Effector memory CD4-positive, alpha-beta T cell (primary cell): ENCODE results near the gene KITLG.

ENCODE experiments used
- DNase-seq, 3 donors: peaks; one replicate each; pipeline ENCODE4 v3.0.0-alpha.2; 2020
- H3K27ac ChIP-seq: 2 replicates; pipeline ENCODE4 v1.7.0; 2013; ENCODE audit warnings: mild to moderate bottlenecking, low read length, moderate library complexity; ENCODE audit not compliant: insufficient read depth, poor library complexity, severe bottlenecking
- H3K27me3 ChIP-seq: replicated peaks from 2 replicates; pipeline ENCODE4 v1.7.0; 2013; ENCODE audit warnings: mild to moderate bottlenecking, low read length; ENCODE audit not compliant: insufficient read depth, control insufficient read depth, poor library complexity, severe bottlenecking
- H3K36me3 ChIP-seq: 2 replicates; pipeline ENCODE4 v1.7.0; 2013; ENCODE audit warnings: mild to moderate bottlenecking, low read length, moderate library complexity; ENCODE audit not compliant: control insufficient read depth, insufficient read depth
- H3K4me1 ChIP-seq: 2 replicates; pipeline ENCODE4 v1.7.0; 2013; ENCODE audit warnings: low read length, mild to moderate bottlenecking; ENCODE audit not compliant: control insufficient read depth, insufficient read depth, poor library complexity, severe bottlenecking
- H3K4me3 ChIP-seq: 2 replicates; pipeline ENCODE4 v1.7.0; 2013; ENCODE audit warnings: low read length, low read depth, mild to moderate bottlenecking; ENCODE audit not compliant: insufficient read depth, poor library complexity, severe bottlenecking
- H3K9me3 ChIP-seq: 2 replicates; pipeline ENCODE4 v1.7.0; 2013; ENCODE audit warnings: mild to moderate bottlenecking, low read length, moderate library complexity; ENCODE audit not compliant: control insufficient read depth

KITLG gene

DNA sequence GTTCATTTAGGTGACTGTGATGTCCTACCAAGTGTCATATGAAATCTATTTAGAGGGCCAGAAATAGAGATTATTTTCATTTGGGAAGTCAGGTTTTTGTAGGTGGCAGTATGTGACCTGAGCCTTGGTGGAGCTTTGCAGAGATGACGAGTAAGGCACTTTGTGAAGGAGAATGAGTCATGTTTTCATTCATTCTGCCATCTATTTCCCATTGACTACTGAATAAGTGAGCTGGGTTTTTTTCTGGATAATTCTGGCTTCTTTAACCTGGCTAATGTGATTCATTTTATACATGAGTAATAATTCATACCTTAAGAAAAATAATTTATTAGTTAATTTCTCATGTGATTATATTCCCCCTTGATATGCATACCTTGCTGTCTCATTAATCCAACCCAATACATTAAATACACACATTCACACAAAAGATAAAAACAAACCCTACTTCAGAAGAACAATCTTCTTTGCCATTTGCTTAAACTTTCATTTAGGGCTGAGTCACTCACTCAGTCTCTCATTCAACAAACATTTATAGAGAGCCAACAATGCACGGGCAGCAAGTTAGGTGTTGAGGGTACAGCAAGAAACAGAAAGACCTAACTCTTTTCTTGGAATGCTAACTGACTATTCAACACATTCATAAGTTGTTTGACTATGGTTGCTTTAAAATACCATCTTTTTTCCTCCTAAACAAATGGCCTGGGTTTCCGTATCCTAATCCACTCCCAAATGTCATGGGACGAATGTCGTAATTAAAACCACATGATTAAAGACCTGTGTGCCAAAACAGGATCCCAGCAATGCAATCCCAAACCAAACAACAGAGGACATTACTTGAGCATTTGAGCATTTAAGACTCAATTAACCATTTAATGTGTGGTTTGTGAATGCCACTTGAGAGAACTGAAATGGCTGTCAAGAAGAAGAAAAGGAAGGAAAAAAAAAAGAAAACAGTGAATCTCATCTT, 78.0 kb downstream of the KITLG start:
- no peaks in the 10 kb centered on the region for H3K9me3 ChIP-seq
- H3K27ac ChIP-seq = no peak overlapping the region
- no peaks in the 10 kb centered on the region for H3K36me3 ChIP-seq
- no peak for DNase-seq
- H3K4me3 ChIP-seq = no peak overlapping the region
- H3K4me1 ChIP-seq = no peaks in the 10 kb centered on the region
- no peaks in the 10 kb centered on the region for H3K27me3 ChIP-seq

DNA sequence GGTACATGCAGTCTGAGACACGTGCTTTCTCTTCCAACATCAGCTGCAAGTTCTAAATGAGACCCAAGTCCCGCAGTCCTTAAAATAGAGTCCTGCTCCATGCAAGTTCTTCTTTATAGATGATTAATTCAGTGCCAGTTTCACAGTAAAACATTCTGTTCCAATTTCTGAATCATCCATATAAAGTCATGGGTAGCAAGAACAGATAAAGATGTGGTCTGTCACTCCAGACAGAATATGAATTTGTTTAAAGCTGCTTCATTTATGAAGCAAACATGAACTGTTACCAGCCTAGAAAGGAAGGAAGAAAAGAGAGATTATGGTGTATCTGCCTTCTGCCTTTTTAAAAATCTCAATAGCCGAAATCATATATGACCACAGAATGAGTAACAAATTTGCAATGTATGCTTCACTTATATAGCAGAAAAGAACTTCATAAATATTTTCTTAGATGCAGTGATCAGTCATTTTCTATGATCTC, 83.3 kb downstream of the KITLG start:
- Histone ChIP-seq H3K4me3 (no peak overlapping the region), H3K27me3 (no peaks in the 10 kb centered on the region), H3K9me3 (no peaks in the 10 kb centered on the region), H3K27ac (no peak overlapping the region), H3K36me3 (no peaks in the 10 kb centered on the region), H3K4me1 (no peaks in the 10 kb centered on the region)
- no peak for DNase-seq

DNA sequence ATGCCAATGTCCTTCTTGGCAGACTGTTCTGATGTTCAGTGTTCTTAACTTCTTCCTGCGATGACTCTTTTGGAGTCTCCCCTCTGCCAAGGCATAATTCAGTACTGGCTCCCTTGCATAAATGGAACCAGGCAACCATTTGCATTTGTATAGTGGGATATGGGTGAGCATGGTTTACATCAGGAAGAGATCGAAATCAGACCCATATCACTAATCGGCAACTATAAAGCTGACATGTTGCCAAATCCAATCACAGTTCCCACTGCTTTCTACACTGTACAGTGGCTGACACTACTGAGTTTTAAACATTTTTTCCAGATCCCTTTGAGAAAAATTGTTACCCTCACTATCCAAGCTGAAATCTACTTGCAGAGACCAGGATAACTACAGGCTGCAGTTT, 83.8 kb downstream of the KITLG start:
- Histone ChIP-seq H3K36me3 (no peaks in the 10 kb centered on the region), H3K27me3 (no peaks in the 10 kb centered on the region), H3K27ac (no peak overlapping the region), H3K9me3 (no peaks in the 10 kb centered on the region), H3K4me1 (no peaks in the 10 kb centered on the region), H3K4me3 (no peak overlapping the region)
- DNase-seq = no peak

DNA sequence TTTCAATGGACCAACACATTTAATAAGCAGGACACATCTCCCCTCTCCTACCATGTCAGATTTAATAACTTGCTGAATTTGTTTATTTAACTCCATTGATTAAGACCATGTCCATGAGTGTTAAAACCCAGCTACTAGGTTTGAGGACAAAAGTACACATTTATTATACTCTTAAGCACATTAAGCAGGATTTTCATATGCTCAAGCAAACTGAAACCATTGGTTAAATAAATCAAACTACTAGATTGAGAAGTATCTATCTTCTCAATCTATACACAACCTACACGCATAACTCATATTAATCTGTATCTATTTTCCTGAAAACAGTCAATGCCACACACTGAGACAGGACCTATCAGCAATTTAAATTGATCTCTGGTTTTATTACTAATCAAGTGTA, 85.2 kb downstream of the KITLG start:
- no peak overlapping the region for H3K27ac ChIP-seq
- H3K9me3 ChIP-seq = no peaks in the 10 kb centered on the region
- H3K4me1 ChIP-seq = no peaks in the 10 kb centered on the region
- DNase-seq = no peak
- no peaks in the 10 kb centered on the region for H3K27me3 ChIP-seq
- H3K4me3 ChIP-seq = no peak overlapping the region
- H3K36me3 ChIP-seq = no peaks in the 10 kb centered on the region

DNA sequence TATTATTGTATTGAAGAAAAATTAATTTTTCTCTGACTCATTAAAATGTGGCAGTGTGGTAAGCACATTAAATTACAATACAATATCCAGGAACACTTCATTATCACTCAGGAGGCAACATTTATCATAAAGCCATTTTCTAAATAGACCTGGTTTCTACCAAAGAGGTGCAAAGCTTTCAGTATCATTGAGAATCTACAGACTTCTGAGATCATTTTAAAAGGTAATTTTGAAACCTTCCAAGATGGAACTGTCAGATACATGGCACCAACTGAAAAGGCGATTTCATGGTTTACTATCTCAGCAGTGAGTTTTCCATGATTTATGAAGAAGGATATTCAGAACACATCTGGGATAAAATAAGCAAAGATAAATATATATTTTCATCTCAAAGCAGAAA, 85.8 kb downstream of the KITLG start:
- H3K9me3 ChIP-seq = no peaks in the 10 kb centered on the region
- no peaks in the 10 kb centered on the region for H3K4me1 ChIP-seq
- no peak overlapping the region for H3K4me3 ChIP-seq
- no peak for DNase-seq
- H3K36me3 ChIP-seq = no peaks in the 10 kb centered on the region
- H3K27ac ChIP-seq = no peak overlapping the region
- H3K27me3 ChIP-seq = no peaks in the 10 kb centered on the region

- no peak overlapping the region for H3K4me3 ChIP-seq
- DNase-seq = no peak
Measured at GRCh38 chr12:88493636-88494035, 86.6 kb downstream of the KITLG start.

GRCh38 chr12:88490425-88490824, 89.8 kb downstream of the KITLG start:
- H3K27ac ChIP-seq = no peak overlapping the region
- H3K36me3 ChIP-seq = no peaks in the 10 kb centered on the region
- H3K4me1 ChIP-seq = no peaks in the 10 kb centered on the region
- H3K9me3 ChIP-seq = no peaks in the 10 kb centered on the region
- DNase-seq = no peak
- H3K27me3 ChIP-seq = no peaks in the 10 kb centered on the region
- no peak overlapping the region for H3K4me3 ChIP-seq

More at GRCh38 chr12:88493636-88494035, 86.6 kb downstream of the KITLG start:
- Histone ChIP-seq H3K27me3 (no peaks in the 10 kb centered on the region), H3K27ac (no peak overlapping the region), H3K36me3 (no peaks in the 10 kb centered on the region), H3K4me1 (no peaks in the 10 kb centered on the region), H3K9me3 (no peaks in the 10 kb centered on the region)

DNA sequence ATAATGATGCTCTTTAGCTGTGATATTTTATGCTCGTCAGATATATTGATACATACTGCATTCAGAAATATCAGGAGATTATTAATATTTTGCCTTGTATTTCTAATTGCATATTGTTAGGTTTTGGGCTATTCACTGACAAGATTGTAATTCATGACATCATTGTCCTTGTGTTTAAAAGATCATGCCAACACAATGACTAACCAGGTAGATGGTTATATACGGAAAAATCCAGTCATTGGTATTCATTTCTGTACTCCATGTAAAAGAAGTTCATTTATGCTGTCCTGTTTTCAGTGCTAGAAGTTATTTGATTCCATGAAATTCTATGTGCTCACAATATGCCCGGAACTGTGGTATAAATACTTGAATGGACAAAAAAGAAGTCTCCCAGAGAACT, 107.5 kb downstream of the KITLG start:
- no peak overlapping the region for H3K27ac ChIP-seq
- H3K27me3 ChIP-seq = no peaks in the 10 kb centered on the region
- no peak for DNase-seq
- no peaks in the 10 kb centered on the region for H3K4me1 ChIP-seq
- H3K9me3 ChIP-seq = no peaks in the 10 kb centered on the region
- no peak overlapping the region for H3K4me3 ChIP-seq
- H3K36me3 ChIP-seq = no peaks in the 10 kb centered on the region

GRCh38 chr12:88472248-88472647, 108.0 kb downstream of the KITLG start:
- H3K36me3 ChIP-seq = no peaks in the 10 kb centered on the region
- no peaks in the 10 kb centered on the region for H3K27me3 ChIP-seq
- no peak overlapping the region for H3K4me3 ChIP-seq
- H3K4me1 ChIP-seq = no peaks in the 10 kb centered on the region
- DNase-seq = no peak
- no peak overlapping the region for H3K27ac ChIP-seq
- H3K9me3 ChIP-seq = no peaks in the 10 kb centered on the region

DNA sequence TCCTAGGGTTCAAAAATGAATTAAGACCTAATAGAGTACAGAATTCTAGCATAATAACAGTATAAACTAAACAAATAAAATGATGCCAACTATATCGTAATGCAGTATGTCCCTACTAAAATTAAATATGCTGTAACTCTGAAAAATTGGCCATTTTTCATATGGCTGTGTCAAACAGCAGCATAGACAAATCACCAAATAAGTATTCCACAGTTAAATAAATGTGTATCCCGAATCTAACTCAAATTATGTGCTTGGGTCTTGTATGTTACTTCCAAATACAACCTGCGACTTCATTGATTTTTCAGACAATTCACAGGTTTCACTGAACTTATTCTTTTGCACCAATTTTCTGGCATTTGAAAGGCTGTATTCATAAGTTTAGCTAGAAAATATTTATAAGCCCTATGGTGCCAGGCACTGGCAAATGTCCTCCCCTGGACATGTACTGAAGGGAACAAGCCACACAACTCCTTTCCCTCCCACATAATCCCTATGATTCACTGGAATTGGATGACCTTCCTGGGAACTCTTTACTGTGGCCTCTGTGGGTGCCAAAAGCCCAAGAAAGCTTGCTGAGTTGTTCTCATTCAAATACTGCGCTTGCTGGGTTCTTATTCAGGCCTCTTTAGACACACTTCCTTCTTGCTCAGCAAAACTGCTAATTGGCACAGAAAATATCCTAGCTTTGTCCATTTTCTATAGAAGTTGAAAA, 108.8 kb downstream of the KITLG start:
- Histone ChIP-seq H3K4me3 (no peak overlapping the region), H3K27ac (no peak overlapping the region), H3K9me3 (no peaks in the 10 kb centered on the region), H3K36me3 (no peaks in the 10 kb centered on the region), H3K4me1 (no peaks in the 10 kb centered on the region), H3K27me3 (no peaks in the 10 kb centered on the region)
- no peak for DNase-seq
